ENCODE data around the gene HOXA10.

Gene HOXA10

GRCh38 chr7:27211764-27212204 is 37.7 kb upstream of the HOXA10 start:
- TF ChIP-seq REST (IDR thresholded peaks at IDR 0.05; ENCODE audit: insufficient read depth in 1 of 2, low read depth in 2 of 2, low read length in 2 of 2), result no peak
- TF ChIP-seq TAF1 (IDR thresholded peaks at IDR 0.05; ENCODE audit: borderline replicate concordance, insufficient read depth, low read length), result no peak

GRCh38 chr7:27211084-27211446 is 36.9 kb upstream of the HOXA10 start:
- TF ChIP-seq TAF1 (IDR thresholded peaks at IDR 0.05; ENCODE audit: borderline replicate concordance, insufficient read depth, low read length), result no peak
- no peak for TF ChIP-seq FOXP2 (optimal IDR thresholded peaks at IDR 0.05; ENCODE audit: borderline replicate concordance, extremely low read depth, extremely low read length, insufficient read depth)
- TF ChIP-seq REST (IDR thresholded peaks at IDR 0.05; ENCODE audit: insufficient read depth in 1 of 2, low read depth in 2 of 2, low read length in 2 of 2), result no peak
- TF ChIP-seq POLR2AphosphoS5 (IDR thresholded peaks at IDR 0.05; ENCODE audit: low read depth, low read length), result no peak
- no peak for TF ChIP-seq SIN3A (IDR thresholded peaks at IDR 0.05; ENCODE audit: borderline replicate concordance, insufficient read depth, low read length)

DNA sequence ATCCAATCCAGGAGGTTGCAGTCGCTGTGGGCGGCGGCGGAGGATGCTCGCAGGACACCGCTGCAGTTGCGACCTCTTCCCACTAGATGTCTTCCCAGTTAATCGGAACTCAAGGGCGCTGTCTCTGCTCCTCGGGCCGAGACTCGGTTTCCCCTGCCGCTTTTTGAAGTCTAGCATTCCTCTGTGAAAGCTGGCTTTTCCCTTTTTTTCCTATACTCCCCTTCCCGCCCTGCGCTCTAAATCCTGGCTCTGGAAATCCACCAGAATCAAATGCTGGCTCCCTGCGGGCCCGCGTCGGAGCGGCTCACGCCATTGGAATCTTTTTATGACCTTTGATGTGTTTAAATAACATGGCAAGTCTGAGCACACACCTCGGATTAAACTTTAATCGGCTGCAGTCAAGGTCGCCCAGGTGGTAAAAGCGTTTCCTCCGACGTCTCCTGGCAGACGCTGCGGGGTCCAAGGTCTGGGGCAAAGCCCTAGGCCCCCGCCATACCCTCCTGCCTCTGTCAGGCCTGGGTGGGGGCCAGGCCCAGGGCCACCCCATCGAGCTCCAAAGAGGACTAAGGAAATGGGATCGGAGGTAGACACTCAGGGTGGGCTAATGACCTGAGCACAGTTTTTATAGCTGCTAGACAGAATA is 36.4 kb upstream of the HOXA10 start:
- no peak for TF ChIP-seq REST (IDR thresholded peaks at IDR 0.05; ENCODE audit: insufficient read depth in 1 of 2, low read depth in 2 of 2, low read length in 2 of 2)
- no peak for TF ChIP-seq POLR2AphosphoS5 (IDR thresholded peaks at IDR 0.05; ENCODE audit: low read depth, low read length)
- TF ChIP-seq FOXP2 (optimal IDR thresholded peaks at IDR 0.05; ENCODE audit: borderline replicate concordance, extremely low read depth, extremely low read length, insufficient read depth), result no peak
- no peak for TF ChIP-seq SIN3A (IDR thresholded peaks at IDR 0.05; ENCODE audit: borderline replicate concordance, insufficient read depth, low read length)
- TF ChIP-seq TAF1 (IDR thresholded peaks at IDR 0.05; ENCODE audit: borderline replicate concordance, insufficient read depth, low read length), result no peak

DNA sequence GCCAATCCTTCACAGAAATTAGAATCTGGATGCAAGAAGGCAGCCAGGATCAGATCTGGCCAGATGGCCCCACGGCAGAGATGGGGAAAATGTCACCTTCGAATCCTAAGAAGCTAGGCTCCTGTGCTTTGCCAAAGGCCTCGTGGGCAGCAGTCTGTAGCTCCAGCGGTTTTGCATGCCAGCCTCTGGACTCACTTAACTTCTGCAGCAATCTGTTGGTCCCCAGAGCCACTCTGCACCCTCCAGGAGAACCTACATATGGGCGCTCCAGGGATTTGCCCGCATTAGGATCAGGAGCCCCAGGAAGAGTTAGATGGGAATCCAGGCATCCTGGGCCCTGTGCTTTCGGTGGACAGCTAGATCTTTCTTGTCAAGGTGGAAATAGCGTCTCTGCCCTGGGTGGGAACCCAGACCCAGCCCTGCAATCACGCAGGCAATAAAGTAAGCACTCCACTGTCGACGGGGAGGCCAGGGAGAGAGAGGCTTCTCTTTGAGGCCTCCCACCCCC is 35.9 kb upstream of the HOXA10 start:
- TF ChIP-seq REST (IDR thresholded peaks at IDR 0.05; ENCODE audit: insufficient read depth in 1 of 2, low read depth in 2 of 2, low read length in 2 of 2), result no peak
- no peak for TF ChIP-seq TAF1 (IDR thresholded peaks at IDR 0.05; ENCODE audit: borderline replicate concordance, insufficient read depth, low read length)
- no peak for TF ChIP-seq FOXP2 (optimal IDR thresholded peaks at IDR 0.05; ENCODE audit: borderline replicate concordance, extremely low read depth, extremely low read length, insufficient read depth)
- no peak for TF ChIP-seq SIN3A (IDR thresholded peaks at IDR 0.05; ENCODE audit: borderline replicate concordance, insufficient read depth, low read length)
- TF ChIP-seq POLR2AphosphoS5 (IDR thresholded peaks at IDR 0.05; ENCODE audit: low read depth, low read length), result no peak

DNA sequence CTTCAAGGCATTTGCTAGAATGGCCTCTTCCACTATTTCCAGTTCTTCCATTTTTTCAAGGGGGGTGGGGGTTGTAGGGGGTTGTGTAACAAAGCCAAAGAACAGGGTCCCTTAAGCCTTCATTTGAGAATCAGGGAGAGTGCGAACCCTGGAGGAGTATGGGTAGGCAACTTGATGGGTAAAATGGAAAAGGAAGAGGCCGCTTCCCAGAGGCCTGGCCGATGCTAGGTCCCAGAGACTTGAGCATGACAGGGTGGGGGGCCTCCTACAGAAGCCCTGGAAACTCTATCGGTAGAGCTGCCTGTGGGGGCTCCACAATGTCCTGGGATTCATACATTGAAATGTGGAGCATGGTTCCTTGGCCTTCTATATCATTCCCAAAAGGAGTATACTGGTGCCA is 34.9 kb upstream of the HOXA10 start:
- TF ChIP-seq POLR2AphosphoS5 (IDR thresholded peaks at IDR 0.05; ENCODE audit: low read depth, low read length) (no peak), TAF1 (IDR thresholded peaks at IDR 0.05; ENCODE audit: borderline replicate concordance, insufficient read depth, low read length) (no peak), FOXP2 (optimal IDR thresholded peaks at IDR 0.05; ENCODE audit: borderline replicate concordance, extremely low read depth, extremely low read length, insufficient read depth) (no peak), REST (IDR thresholded peaks at IDR 0.05; ENCODE audit: insufficient read depth in 1 of 2, low read depth in 2 of 2, low read length in 2 of 2) (no peak), SIN3A (IDR thresholded peaks at IDR 0.05; ENCODE audit: borderline replicate concordance, insufficient read depth, low read length) (no peak)
